Activated T-cell treated with anti-CD3 and anti-CD28 coated beads for 1 hour (primary cell): ENCODE measurements around the gene FGF19.

Experiments used
- DNase-seq: peaks from one replicate; pipeline ENCODE4 v3.0.0-alpha.2; 2020; ENCODE audit warnings: low read depth

FGF19 gene, protein sequence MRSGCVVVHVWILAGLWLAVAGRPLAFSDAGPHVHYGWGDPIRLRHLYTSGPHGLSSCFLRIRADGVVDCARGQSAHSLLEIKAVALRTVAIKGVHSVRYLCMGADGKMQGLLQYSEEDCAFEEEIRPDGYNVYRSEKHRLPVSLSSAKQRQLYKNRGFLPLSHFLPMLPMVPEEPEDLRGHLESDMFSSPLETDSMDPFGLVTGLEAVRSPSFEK

DNA sequence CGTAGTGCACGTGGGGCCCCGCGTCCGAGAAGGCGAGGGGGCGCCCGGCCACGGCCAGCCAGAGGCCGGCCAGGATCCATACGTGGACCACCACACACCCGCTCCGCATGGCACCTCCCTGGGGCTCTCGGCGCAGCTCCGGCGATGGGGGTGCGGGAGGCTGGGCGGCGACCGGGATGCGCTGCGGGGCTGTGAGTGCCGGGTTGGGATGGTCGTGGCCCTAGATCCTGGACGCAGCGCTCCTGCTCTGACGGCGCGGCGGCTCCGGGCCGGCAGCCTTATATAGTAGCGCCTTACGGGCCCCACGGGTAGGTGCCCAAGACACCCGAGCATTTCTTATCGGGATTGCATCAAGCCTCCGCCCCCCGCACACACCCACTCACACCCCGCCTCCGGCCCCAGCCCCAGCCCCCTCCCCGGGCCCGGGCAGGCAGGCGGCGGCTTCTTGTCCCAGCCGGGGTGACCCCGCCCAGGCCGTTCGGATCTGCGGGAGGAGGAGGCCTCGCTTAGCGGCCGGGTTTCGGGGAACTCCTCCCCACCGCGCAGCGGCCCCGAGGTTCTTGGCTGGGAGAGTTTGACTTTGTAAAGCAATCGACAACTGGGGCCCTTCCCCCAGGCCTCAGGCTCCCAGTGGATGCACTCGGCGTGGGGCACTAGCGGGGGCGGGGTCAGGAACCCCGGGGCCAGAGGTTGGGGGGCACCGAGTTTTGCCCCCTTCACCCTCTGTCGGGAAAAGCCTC lies at the start of gene FGF19:
Gene FGF19 (minus strand): TSS at position 255 of the 740 bp plus-strand sequence. CDS start 146 bp downstream, at position 109.
- no peak for DNase-seq

DNA sequence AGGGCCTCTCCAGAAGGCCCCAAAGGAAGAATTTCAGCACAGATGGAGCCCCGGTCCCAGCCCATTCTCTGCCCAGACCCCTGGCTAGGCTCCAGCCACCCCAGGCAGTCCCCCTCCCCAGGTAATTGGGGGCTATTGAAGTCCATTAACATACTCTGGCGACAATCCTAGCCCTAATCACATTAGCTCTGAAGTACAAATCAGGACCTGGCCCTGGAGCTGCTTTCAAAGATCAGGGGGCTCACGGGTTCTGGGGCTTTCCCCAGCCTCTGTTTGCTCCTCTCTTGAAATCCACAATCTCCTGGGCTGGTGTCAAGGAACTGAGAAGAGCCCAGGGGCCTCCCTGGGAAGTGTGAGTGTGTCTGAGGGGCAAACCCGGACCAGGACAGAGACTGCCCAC lies 49.1 kb upstream of the FGF19 start:
- no peak for DNase-seq

GRCh38 chr11:69750875-69751597 lies 47.2 kb upstream of the FGF19 start:
- no peak for DNase-seq

- DNase-seq: no peak
Observed at GRCh38 chr11:69750108-69750850, 46.5 kb upstream of the FGF19 start.

DNA sequence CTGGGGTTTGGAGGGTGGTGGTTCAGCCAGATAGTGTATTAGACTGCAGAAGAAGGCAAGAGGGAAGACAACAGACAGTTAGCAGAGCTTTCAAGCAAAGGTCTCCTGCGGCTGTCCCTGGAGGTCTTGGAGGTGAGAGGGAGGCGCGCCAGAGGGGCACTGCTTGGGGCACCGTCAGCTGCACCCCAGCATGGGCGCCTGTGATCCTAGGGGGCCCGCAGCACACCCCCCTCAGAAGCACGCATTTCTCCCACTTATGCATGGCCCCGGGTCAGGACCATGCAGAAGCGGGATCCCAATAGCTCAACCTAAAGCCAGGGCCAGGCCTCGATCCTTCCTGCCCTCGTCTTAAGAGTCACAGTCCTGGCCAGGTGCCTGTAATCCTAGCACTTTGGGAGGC lies 44.8 kb upstream of the FGF19 start:
- no peak for DNase-seq

GRCh38 chr11:69746752-69747742 lies 43.2 kb upstream of the FGF19 start:
- no peak for DNase-seq

DNA sequence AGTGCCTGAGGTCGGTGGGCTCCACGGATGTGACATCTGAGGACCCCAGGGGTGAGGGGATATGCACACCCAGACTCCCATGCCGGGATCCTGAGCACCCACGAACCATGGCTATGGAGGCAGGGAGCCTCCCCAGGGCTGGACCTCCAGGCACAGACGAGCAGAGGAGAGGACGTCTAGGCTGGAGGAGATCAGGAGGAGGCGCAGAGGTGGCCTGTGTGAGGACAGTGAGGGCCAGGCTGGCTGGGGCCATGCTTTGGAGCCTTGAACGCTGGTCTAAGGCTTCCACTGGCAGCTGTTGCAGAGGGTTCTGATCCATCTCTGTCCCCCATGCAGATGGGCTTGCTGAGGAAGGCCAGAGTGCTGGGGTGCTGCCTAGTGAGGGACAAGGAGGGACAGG lies 42.3 kb upstream of the FGF19 start:
- no peak for DNase-seq

DNA sequence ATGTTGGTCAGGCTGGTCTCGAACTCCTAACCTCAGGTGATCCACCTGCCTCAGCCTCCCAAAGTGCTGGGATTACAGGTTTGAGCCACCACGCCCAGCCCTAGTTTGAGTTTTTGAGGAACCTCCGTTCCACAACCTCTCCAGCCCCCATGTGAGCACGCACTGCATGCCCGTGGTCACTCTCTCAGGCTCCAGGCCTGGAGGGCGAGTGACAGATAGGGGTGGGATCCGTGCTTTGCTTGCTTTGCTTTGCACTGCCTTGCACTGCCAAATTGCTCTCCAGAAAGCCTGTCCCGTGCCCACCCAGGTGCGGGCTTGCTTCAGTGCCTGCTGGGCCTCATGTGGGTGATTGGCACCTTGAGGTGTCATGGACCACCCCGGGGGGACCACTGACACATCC lies 41.4 kb upstream of the FGF19 start:
- no peak for DNase-seq

GRCh38 chr11:69744435-69744834 lies 40.6 kb upstream of the FGF19 start:
- no peak for DNase-seq

DNA sequence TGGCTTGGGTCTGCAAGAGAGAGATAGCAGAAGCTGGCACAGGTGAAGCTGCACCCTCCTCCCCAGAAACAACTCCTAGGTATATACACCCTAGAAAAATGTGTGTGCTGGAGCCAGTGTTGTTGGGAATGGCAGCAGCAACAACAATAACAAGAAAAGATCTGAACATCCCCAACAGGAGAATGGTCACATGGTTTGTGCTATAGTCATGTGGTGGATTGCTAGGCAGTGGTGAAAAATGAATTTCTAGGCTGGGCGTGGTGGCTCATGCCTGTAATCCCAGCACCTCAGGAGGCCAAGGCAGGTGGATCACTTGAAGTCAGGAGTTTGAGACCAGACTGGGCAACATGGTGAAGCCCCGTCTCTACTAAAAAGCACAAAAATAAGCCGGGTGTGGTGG lies 31.0 kb upstream of the FGF19 start:
- DNase-seq: no peak

GRCh38 chr11:69734367-69734766 lies 30.5 kb upstream of the FGF19 start:
- no peak for DNase-seq

- no peak for DNase-seq
Observed at GRCh38 chr11:69732910-69733309, 29.1 kb upstream of the FGF19 start.

DNA sequence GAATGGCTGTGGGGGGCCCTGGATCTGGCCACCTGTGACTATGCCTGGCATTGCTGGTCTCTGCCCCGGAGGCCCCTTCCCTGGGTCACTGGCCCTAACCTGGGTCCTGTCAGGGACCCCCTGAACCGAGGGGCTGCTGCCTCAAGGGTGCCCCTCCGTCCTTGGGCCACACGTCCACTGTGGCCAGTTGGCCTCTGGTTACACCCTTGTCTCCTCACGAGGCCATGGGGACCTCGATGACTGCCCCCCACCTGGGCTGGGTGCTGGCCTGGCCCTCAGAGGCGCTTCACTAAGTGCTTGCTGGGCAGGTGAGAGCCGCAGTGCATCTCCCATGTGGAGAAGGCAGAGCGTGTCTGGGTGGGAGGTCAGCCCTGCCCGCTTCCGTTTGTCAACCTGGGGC lies 27.3 kb upstream of the FGF19 start:
- DNase-seq: no peak

DNA sequence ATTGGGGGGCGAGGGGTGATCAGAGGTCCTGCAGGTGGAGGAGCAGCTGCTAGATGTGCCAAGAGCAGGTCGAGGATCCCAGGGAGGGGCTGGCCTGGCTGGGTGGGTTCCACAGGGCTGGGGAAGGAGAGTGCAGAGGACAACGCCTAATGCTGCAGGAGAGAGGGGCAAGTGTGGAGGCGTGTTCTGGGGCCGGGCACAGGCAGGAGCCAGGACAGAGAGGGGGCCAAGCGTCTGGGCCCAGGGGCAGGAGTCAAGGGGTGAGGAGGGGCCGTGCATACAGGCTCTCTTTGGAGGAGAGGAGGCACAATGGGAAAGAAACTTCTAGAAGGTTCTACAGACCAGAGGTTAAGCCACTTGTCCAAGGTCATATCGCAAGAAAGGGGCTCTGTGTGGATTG lies 26.7 kb upstream of the FGF19 start:
- DNase-seq: no peak

GRCh38 chr11:69729252-69729651 lies 25.4 kb upstream of the FGF19 start:
- DNase-seq: no peak

- DNase-seq: no peak
Observed at GRCh38 chr11:69727266-69727665, 23.4 kb upstream of the FGF19 start.

GRCh38 chr11:69726481-69726880 lies 22.7 kb upstream of the FGF19 start:
- no peak for DNase-seq

GRCh38 chr11:69726019-69726418 lies 22.2 kb upstream of the FGF19 start:
- no peak for DNase-seq

GRCh38 chr11:69721745-69722144 lies 17.9 kb upstream of the FGF19 start:
- no peak for DNase-seq

DNA sequence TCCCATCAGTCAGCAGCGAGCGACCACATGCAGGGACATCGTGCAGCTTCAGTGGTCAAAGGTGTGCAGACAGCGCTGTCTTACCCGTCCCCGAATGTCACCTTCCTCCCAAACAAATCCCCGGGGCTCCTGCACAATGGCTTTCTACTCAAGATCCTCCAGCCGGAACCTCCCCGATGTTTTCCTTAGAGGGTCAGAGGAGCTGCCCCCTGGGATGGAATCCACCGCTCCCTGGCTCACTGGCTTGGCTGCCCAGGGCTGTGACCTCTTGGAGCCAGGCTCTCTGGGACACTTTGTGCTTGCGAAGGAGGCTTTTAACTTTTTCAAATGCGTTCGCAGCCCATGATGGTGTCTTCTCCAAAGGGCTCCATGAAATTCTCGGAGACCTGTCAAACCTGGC lies 17.3 kb upstream of the FGF19 start:
- no peak for DNase-seq

GRCh38 chr11:69718912-69719311 lies 15.1 kb upstream of the FGF19 start:
- DNase-seq: no peak
